Activated gamma-delta T cell (primary cell): ENCODE data around the gene EIF4E1B.

Experiments
- DNase-seq: peaks from one replicate; lab custom pipeline; 2025; lab: John Stamatoyannopoulos, UW

The EIF4E1B gene

GRCh38 chr5:176664479-176664878, 34.0 kb downstream of the EIF4E1B start:
- no peak for DNase-seq

DNA sequence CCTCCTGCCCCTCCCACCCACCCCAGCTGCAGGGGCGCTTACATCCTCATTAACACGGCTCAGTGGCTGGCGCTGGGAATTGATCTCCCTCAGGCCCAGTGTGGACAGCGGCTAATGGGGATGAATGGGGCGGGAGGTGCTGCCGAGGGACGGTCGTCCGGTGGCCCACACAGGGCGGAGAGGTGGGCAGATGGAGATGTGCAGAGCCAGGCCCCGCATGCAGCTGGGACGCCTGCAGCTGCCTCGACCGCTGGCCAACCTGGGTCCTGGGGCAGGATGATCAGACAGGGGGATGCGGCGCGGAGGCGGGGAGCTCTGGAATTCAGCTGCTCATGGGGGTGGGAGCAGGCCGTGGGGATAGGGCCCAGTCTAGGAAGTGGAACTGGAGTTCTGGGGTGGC, 34.4 kb downstream of the EIF4E1B start:
- no peak for DNase-seq

- DNase-seq = no peak
Observed at GRCh38 chr5:176665517-176665916, 35.0 kb downstream of the EIF4E1B start.

GRCh38 chr5:176667637-176668036, 37.2 kb downstream of the EIF4E1B start:
- DNase-seq = no peak

DNA sequence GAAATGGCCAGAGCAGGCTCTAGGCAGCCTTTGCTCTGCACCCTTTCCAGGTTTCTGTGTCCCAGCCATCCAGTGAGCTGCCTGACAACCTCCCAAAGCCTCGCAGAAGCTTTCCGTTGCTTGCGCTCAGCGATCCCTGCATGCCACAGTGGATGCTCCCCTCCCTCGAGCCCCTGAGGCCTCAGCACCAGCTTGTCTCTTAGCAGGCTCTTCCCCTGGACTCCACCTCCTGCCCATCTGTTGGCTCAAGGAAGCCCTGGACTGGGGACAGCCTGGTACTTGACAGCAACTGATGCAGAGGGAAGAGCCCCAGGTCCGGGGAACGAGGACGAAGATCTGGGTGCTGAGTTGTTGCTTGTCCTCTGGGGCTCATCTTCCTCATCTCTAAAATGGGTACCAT, 40.0 kb downstream of the EIF4E1B start:
- no peak for DNase-seq

DNA sequence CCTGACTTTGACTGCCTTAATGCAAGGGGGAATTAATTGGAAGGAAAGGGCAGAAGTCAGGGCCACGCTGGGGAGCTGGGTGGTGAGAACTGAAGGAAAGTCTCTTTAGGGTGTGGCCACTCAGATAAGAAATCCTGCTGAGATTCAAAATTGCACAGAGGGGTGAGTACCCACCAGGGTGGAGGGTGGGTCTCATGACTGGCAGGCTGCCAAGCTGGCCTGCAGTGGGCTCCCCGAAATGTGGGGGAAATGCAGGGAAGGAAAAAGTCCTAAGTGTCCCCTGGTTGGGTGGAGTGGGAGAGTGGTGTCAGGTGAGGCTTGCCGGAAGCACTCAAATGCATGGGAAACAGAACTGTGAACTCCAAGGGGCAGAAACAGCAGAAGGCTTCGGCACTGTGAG, 40.9 kb downstream of the EIF4E1B start:
- no peak for DNase-seq

DNA sequence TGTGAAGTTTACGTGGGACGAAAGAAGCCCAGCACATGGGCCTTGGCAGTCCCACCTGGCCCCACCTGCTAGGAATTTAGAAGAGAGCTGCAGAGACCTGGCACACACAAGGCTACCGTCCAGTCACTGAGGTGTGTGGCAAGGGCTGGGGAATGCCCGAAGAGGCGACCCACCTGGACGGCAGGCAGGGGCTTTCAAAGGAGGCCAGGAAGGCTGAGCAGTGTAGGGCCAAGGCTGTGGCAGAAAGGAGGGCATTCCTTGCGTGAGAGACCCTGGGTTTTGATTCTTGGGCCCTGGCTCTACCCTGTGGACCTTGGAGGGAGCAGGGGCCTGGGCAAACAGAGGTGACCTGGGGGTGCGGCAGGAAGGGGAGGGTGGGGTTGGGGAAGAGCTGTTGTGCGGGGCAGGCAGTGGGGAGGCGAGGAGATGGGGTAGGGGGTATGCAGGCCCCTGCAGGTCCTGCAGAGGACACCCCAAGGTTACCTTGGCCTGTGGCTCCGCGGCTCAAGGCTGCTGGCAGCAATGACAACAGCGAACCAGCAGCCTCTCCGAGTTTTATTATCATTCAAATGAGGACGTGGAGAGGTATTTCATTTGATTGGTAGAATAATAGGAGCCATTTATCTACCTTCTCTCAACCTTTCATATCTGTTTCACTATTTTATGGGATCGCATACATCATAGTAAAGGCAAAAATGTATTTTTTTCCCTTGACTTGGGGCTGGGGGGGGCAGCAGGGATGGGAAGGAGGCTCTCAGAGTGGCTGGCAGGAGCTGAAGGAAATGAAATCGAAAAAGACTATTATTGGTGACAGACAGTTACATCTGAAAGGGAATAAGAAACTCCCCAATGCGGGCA, 41.6 kb downstream of the EIF4E1B start:
- DNase-seq = no peak

DNA sequence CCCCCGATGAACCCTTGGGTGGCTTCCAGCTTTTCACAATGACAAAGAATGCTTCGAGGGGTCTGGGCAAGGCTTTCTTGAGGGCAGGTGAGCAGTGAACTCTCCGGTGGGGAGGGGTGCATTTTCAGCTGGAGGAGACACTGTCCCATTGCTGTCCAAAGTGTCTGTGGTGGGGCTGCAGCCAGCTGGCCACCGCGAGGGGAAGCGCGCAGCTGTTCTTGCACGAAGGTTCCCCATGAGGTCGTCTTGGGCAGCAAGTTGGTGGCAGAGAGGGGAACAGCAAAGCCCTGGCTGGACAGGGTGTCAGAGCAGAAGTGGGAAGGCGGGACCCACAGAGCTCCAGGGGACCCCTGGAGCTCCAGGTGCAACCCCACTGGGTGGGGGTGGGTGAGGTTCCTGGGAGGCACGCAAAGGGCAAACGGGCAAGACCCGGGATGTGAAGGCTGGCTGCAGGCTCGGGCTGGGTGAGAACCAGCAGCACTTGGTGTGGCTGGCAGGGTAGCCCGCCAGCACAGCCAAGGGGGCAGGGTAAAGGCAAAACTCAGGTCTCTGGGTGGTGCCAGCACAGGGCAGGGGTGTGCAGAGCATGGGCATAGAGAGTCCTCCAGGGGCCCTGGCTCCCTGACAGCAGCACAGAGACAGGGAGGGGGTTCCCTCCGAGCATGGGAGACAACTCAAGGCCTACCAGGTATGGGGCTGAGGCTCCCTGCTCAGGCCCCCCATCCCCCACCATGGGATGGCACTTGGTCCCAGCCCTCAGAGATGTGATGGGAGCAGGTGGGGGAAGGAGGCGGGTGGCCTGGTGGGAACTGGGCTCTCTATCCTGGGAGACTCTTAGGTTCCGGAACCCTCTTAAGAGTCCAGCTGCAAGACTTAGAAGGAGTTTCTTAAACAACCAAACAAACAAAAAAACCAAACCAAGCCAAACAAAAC, 43.4 kb downstream of the EIF4E1B start:
- no peak for DNase-seq

DNA sequence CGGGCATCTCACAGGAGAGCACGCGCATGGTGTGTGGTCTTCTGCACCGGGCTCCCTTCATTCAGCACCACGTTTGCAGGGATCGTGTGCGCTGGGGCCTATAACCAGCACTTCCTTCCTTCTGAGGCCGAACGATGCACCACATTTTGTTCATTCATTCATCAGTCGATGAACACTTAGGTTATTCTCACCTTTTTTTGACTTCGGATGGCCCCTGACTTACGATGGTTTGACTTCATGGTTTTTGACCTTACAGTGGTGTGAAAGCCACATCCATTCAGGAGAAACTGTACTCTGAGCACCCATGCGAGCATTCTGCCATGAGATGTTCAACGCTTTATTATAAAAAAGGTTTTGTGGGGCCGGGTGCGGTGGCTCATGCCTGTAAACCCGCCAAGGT, 44.3 kb downstream of the EIF4E1B start:
- no peak for DNase-seq

- DNase-seq = no peak
Observed at GRCh38 chr5:176675676-176676360, 45.3 kb downstream of the EIF4E1B start.

- DNase-seq = no peak
Observed at GRCh38 chr5:176676361-176676824, 45.9 kb downstream of the EIF4E1B start.

DNA sequence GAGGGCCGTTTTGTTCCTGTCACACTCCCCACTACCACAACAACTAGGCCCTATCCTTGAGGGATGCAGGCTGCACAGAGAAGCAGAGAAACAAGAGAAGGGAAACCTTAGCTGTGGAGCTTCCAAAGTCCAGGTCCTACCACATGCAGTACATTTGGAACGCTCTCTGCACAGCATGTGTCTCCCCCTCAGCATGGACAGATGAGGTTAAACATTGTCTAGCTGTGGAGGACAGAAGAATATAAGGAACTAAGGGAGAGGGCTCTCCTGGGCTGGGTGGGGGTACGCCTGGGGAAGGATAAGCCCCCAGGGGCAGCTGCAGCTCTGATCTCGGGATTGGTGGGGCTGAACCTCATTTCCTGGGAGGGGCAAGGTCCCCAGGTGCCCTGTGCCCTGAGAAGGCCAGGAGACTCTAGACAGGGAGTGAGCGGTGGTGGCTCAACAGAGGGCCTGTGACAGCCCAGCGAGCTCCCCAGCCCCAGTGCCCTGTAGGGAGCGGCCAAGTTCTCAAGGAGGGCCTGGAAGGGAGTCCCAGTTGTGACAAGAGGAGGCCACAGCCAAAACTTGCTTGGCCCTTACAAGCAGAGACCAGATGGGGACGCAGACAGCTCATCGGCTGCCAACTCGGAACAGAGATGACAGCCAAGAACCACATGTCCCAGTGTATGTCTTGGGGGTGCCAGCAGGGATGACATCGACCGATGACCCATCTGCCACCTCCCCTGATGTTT, 46.9 kb downstream of the EIF4E1B start:
- no peak for DNase-seq

GRCh38 chr5:176678584-176678983, 48.1 kb downstream of the EIF4E1B start:
- DNase-seq = no peak

- DNase-seq = no peak
Observed at GRCh38 chr5:176679365-176680225, 49.1 kb downstream of the EIF4E1B start.

GRCh38 chr5:176680226-176680563, 49.7 kb downstream of the EIF4E1B start:
- DNase-seq = no peak

DNA sequence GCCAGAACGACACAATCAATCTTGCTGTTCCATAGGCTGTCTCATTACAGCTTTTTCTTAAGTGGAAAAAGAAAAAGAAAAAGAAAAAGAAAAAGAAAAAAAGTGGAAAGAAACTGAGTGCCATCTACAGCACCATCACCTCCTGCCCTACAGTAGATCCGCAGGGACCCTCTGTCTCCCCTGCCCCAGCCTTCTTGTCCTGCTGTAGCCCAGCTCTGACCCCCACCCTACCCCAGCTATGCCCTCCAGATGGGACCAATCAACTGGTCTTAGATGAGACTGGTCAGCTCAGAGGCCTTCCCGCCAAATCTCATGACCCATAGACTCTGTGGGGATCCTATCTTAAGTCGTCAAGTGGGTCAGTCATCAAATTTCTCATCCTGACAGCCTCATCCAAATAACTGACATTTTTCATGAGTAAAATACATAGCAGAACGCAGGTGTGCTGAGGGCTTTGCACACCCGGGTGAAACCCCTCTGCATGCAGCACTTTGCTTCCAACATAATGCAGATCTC, 51.6 kb downstream of the EIF4E1B start:
- DNase-seq = no peak

- DNase-seq = no peak
Observed at GRCh38 chr5:176685010-176685409, 54.5 kb downstream of the EIF4E1B start.

DNA sequence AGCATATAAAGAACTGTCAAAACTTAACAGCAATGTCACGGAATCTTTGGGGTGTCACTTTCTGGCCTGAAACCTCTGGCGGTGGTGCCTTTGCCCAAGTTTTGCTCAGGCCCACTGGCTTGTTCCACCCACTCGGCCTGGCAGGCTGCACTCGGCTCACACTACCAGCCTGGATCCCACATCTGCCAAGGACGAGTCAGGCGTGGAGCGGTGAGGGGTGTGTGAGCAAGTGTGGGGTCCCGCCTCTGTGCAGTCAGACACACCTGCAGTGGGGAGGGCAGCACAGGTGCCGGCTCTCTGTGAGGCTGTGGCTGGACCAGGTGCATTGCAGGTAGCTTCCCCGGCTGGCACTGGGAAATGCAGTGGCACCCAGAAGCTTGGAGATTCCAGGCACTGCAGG, 56.8 kb downstream of the EIF4E1B start:
- DNase-seq = no peak

DNA sequence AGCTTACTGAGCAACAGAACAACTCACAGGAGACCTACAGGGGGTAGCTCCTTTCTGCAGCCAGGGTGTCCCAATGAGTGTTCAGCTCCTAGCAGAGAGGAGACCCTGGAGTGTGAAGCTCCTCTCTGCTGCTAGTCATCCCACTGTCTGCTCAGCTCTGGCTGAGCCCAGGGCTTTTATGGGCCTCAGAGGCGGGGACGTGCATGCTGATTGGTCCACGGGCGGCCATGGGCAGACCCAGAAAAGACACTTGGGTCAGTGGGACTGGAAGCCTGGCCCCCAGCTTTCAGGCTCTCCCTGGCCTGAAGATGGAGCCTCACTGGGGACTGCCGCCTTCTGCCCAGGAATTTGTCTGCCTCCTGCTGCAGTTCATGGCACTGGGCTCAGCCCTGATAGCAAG, 57.4 kb downstream of the EIF4E1B start:
- no peak for DNase-seq

- no peak for DNase-seq
Observed at GRCh38 chr5:176690911-176691310, 60.4 kb downstream of the EIF4E1B start.
